GM10266 (cell line): ENCODE data around the gene KCNA5.

Source experiments
- DNase-seq: peaks from one replicate; pipeline ENCODE4 v3.0.0; 2012; ENCODE audit errors: extremely low spot score
- CTCF ChIP-seq: IDR thresholded peaks from 2 replicates; pipeline ENCODE4 v1.5.1; 2012; ENCODE audit warnings: mild to moderate bottlenecking, low read depth; ENCODE audit not compliant: control insufficient read depth, insufficient read depth; ENCODE audit errors: missing control alignments

Gene KCNA5

GRCh38 chr12:5027046-5027821 is 16.4 kb upstream of the KCNA5 start:
- no peak for DNase-seq
- no peak for TF ChIP-seq CTCF

GRCh38 chr12:5030066-5030465 is 13.6 kb upstream of the KCNA5 start:
- no peak for TF ChIP-seq CTCF
- DNase-seq: no peak

- no peak for TF ChIP-seq CTCF
These were observed 12.4 kb upstream of the KCNA5 start for GRCh38 chr12:5031242-5031641.

GRCh38 chr12:5031958-5032357 is 11.7 kb upstream of the KCNA5 start:
- TF ChIP-seq CTCF: no peak
- DNase-seq: no peak

More at GRCh38 chr12:5031242-5031641, 12.4 kb upstream of the KCNA5 start:
- DNase-seq: no peak

GRCh38 chr12:5032821-5033220 is 10.9 kb upstream of the KCNA5 start:
- no peak for DNase-seq
- no peak for TF ChIP-seq CTCF

- DNase-seq: no peak
These were observed 9.8 kb upstream of the KCNA5 start for GRCh38 chr12:5033883-5034282.

More at GRCh38 chr12:5033883-5034282, 9.8 kb upstream of the KCNA5 start:
- TF ChIP-seq CTCF: no peak
